Endothelial cell of umbilical vein (primary cell): Measurements from ENCODE around the gene TRAF3.

Experiments used
- CTCF ChIP-seq, 2 donors: IDR thresholded peaks; 1 replicate in 1 of 2; 2 replicates in 1 of 2; pipeline ENCODE4 v1.5.1; 2011; ENCODE audit warnings: low read length in 2 of 2, mild to moderate bottlenecking in 2 of 2, moderate library complexity in 2 of 2, control low read depth in 1 of 2, inconsistent platforms in 1 of 2, low read depth in 1 of 2; ENCODE audit not compliant: insufficient read depth in 1 of 2; ENCODE audit errors: extremely low read depth in 1 of 2
- EZH2 ChIP-seq: IDR thresholded peaks from 2 replicates; pipeline ENCODE4 v1.6.1; 2012; ENCODE audit warnings: borderline replicate concordance, low read depth, mild to moderate bottlenecking, moderate library complexity, low read length, inconsistent platforms; ENCODE audit not compliant: severe bottlenecking
- FOS ChIP-seq: IDR thresholded peaks from 2 replicates; pipeline ENCODE4 v1.6.1; 2011; ENCODE audit warnings: mild to moderate bottlenecking, low read length, moderate library complexity, borderline replicate concordance; ENCODE audit not compliant: insufficient read depth
- GATA2 ChIP-seq: IDR thresholded peaks from 2 replicates; pipeline ENCODE4 v1.7.0; 2011; ENCODE audit warnings: low read depth, mild to moderate bottlenecking, moderate library complexity, mixed read lengths, low read length; ENCODE audit not compliant: insufficient read length, insufficient read depth
- JUN ChIP-seq: IDR thresholded peaks from 2 replicates; pipeline ENCODE4 v1.6.1; 2011; ENCODE audit warnings: borderline replicate concordance, low read depth; ENCODE audit not compliant: insufficient read length, insufficient read depth
- MYC ChIP-seq: IDR thresholded peaks from one replicate; pipeline ENCODE4 v1.6.1; 2011; ENCODE audit warnings: mild to moderate bottlenecking, low read depth, low read length
- POLR2A ChIP-seq: IDR thresholded peaks from 2 replicates; pipeline ENCODE4 v1.6.1; 2012; ENCODE audit warnings: low read depth, mild to moderate bottlenecking, control low read depth, low read length
- POLR2AphosphoS5 ChIP-seq: IDR thresholded peaks from 2 replicates; pipeline ENCODE4 v1.6.1; 2012; ENCODE audit warnings: low read depth, mild to moderate bottlenecking, control low read depth, low read length, moderate library complexity; ENCODE audit not compliant: insufficient read depth
- TF ChIP-seq, protein P1 (sequence below): IDR thresholded peaks from 2 replicates; pipeline ENCODE4 v1.6.1; 2011; ENCODE audit not compliant: insufficient read depth, insufficient read length

DNA sequence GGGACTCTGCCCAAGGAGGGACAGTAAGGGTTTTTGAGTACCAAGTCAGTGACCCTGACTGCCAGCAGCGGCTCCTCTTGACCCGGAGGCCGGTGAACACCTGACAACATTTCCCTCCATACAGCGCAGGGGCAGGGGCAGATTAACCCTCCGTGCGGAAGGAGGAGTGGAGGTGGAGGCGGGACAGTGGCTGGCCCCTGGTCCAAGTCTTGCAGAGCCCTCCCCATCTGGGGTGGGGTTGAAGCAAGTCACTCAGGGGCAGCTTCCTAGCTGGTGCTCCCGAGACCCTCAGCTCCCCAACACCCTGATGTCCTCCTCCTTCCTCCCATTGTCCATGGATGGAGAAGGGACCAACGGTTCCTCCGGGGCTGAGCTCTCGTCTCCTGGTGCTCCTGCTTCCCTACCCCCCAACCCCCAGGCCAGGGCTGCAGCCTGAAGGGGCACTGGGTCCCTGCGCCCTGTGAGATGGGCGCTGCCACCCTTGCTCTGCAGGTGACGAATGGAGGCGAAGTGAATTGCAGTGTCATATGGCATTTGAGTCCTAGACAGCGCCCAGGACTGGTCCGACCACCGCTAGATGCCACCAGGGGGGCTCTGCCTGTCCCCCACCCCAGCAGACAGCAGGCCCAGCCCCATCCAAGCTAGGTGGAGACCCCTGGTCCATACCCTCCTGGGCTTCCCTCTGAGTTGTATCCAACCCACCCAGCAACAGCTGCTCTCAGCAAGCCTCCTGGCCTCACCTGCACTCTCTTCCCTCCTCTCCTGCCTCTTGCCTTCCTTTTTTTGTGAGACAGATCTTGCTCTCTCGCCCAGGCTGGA is 138.3 kb downstream of the TRAF3 start:
- no peak for TF ChIP-seq CTCF (IDR thresholded peaks at IDR 0.05; ENCODE audit: extremely low read depth in 1 of 2, insufficient read depth in 1 of 2, low read depth in 1 of 2, low read length in 2 of 2)
- TF ChIP-seq, protein P1, sequence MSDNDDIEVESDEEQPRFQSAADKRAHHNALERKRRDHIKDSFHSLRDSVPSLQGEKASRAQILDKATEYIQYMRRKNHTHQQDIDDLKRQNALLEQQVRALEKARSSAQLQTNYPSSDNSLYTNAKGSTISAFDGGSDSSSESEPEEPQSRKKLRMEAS, result no peak
- TF ChIP-seq JUN, result no peak
- TF ChIP-seq POLR2AphosphoS5, result no peak
- no peak for TF ChIP-seq POLR2A
- TF ChIP-seq EZH2, result no peak
- no peak for TF ChIP-seq GATA2
- no peak for TF ChIP-seq FOS
- no peak for TF ChIP-seq MYC
